NCI-H1436 treated with DMSO at 0.1 percent for 48 hours (cell line): ENCODE measurements around the gene RGMB.

Source experiments
- DNase-seq: peaks from one replicate; lab custom pipeline; 2025; lab: John Stamatoyannopoulos, UW

The RGMB gene

GRCh38 chr5:98827588-98828284 lies 54.3 kb downstream of the RGMB start:
- DNase-seq, result no peak

DNA sequence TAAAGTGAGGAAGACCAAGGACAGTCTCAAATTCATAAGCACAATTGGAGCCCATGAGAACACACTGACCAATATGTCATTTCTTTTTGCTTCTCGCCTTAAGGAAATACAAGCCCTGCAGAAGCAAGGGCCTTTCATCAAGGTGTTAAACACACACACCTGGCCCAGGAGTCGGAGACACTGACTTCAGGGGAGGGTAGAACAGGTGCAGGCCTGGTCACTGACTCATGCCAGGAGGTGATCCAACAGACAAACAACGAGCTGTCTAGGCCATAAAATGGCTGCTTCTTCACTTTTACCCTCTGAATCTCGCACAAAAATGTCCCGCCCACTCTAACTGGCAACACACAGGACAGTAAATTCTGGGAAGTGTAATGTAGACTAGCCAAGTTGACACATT lies 62.7 kb downstream of the RGMB start:
- no peak for DNase-seq

DNA sequence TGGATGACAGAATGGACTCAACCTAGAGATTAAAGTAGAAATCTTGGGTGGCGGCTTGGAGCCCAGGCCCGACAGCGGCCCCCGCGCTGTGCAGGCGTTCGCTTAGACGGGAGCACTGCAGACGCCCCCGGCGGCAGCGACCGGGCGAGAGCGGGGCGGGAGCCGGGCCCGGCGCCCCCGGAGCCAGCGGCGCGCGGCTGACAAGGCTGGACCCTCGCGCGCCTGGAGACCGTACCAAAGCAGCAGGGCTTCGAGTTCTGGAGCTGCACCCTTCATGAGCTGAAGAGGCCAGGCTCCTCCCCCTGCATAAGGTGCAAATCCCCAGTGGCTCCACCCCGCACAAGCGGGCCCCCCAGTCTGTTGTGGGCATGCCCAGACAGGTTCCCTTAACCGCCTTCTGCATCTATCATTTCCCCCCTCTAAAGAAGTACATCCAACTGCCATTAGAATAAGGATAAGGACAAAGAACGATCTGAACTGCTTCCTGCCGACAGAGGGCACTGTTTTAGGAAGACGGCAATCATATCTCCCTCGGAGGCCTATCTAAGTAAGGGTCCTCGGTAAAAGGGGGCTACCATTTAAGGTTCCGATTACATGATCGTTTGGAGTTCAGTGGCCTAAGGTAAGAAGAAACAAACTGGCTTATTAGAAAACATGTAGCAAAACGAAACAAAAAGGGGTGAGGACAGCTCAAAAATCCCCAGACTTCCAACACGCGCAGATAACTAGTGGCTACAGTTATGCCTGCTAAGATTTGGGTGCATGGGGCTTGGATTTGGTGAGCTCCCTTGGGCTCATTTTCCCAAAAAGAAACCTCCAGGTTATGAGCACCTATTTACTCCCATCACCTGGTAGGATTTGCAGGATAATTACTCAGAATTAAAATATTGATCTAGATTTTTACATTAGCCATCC lies 66.3 kb downstream of the RGMB start:
- no peak for DNase-seq

- DNase-seq, result no peak
These were observed 67.5 kb downstream of the RGMB start for GRCh38 chr5:98840946-98841345.

DNA sequence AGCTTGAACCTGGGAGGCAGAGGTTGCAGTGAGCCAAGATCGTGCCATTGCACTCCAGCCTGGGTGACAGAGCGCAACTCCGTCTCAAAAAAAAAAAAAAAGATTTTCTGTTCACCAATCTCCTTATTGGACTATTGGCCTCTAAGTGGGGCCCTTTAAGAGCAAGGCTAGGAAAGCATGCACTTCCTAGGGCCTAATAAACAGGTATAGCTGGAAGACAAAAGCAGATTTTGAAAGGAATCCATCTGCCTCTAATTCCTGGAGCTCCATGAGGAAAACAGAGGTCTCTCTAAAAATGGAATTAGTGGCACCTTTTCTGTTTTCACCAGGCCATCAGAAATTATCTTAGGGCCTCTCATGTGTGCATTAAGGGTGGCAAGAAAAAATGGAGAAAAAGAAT lies 70.0 kb downstream of the RGMB start:
- DNase-seq, result no peak

- DNase-seq, result no peak
These were observed 71.4 kb downstream of the RGMB start for GRCh38 chr5:98844865-98845264.

DNA sequence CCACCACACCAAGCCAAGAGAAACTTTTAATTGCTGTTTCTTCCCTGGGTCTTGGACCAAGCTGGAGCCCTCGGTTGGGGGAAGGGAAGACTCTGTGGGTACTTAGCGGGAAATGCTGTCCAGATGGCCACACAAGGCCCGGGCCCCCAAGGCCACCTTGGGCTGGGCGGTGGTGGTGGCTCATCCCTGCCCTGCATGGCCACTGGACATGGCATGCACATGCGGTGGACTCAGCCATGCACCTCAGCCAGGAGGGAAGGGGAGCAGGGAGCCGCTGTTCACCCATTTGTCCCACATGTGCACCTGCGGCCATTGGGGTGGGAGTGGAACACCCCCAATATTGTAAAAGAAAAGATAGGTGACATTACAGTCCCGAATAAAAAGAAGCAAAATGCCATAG lies 72.4 kb downstream of the RGMB start:
- DNase-seq, result no peak
